IMR-90 (cell line): ENCODE measurements around the gene BICD1. TPM values are rescaled to one million over a fixed set of nuclear protein-coding genes. Genes with fewer than 3 reads are reported as not detected.

Experiments
- ATAC-seq: fragments of 200-7000 bp; cut with Tn5 transposase; 2 replicates; pipeline ENCODE4 v1.9.1; 2020; ENCODE audit warnings: low read depth, mild to moderate bottlenecking, moderate library complexity
- BruUV-seq: library from RNA; stranded (reverse); fragments of 400-500 nt; replicated peaks from 2 replicates; lab custom pipeline; 2021; lab: Mats Ljungman, UMichigan
- CTCF ChIA-PET: fragments of 300-600 bp; formaldehyde crosslinking; extraction: SDS; loops from one replicate; lab custom pipeline; 2021; ENCODE audit warnings: antibody characterized with exemption; lab: Yijun Ruan, JAX
- POLR2A ChIA-PET: fragments of 300-600 bp; sonication (Branson Sonifier 250); formaldehyde crosslinking; loops from one replicate; lab custom pipeline; 2022; ENCODE audit warnings: antibody characterized with exemption; ENCODE audit not compliant: unreplicated experiment; lab: Charles Lee
- DNase-seq: peaks from one replicate; pipeline ENCODE4 v3.0.0; 2013
- H2AFZ ChIP-seq: replicated peaks from 2 replicates; pipeline ENCODE3; 2013; ENCODE audit warnings: low read length, mild to moderate bottlenecking; ENCODE audit not compliant: poor library complexity
- H2AK5ac ChIP-seq: 2 replicates; pipeline ENCODE4 v1.6.1; 2013; ENCODE audit warnings: low read depth, low read length, inconsistent platforms
- H2AK9ac ChIP-seq: replicated peaks from 2 replicates; pipeline ENCODE3; 2013; ENCODE audit warnings: mild to moderate bottlenecking, low read depth, low read length, moderate library complexity; ENCODE audit not compliant: poor library complexity
- H2BK120ac ChIP-seq: 2 replicates; pipeline ENCODE4 v1.6.1; 2013; ENCODE audit warnings: low read depth, low read length, inconsistent platforms
- H2BK15ac ChIP-seq: 3 replicates; pipeline ENCODE4 v1.6.1; 2013; ENCODE audit warnings: low read depth, low read length, inconsistent platforms
- H2BK20ac ChIP-seq: 2 replicates; pipeline ENCODE4 v1.6.1; 2013; ENCODE audit warnings: low read depth, mild to moderate bottlenecking, inconsistent platforms, low read length, moderate library complexity
- H2BK5ac ChIP-seq: 2 replicates; pipeline ENCODE4 v1.6.1; 2013; ENCODE audit warnings: mild to moderate bottlenecking, low read depth, low read length, inconsistent platforms; ENCODE audit not compliant: poor library complexity, severe bottlenecking
- H3K14ac ChIP-seq: replicated peaks from 2 replicates; pipeline ENCODE4 v1.6.1; 2013; ENCODE audit warnings: low read depth, low read length, inconsistent platforms
- H3K18ac ChIP-seq: 2 replicates; pipeline ENCODE4 v1.6.1; 2013; ENCODE audit warnings: low read depth, low read length, control low read depth
- H3K23ac ChIP-seq: 2 replicates; pipeline ENCODE4 v1.6.1; 2013; ENCODE audit warnings: low read depth, low read length, inconsistent platforms
- H3K27ac ChIP-seq: 2 replicates; pipeline ENCODE4 v1.5.1; 2013; ENCODE audit warnings: mild to moderate bottlenecking, control low read depth, low read length; ENCODE audit not compliant: insufficient read depth
- H3K27me3 ChIP-seq: 2 replicates; pipeline ENCODE4 v1.6.1; 2013; ENCODE audit warnings: low read length; ENCODE audit not compliant: control insufficient read depth, insufficient read depth
- H3K36me3 ChIP-seq: 2 replicates; pipeline ENCODE4 v1.6.1; 2013; ENCODE audit warnings: low read length, mixed read lengths; ENCODE audit not compliant: control insufficient read depth, insufficient read depth
- H3K4ac ChIP-seq: 2 replicates; pipeline ENCODE4 v1.6.1; 2013; ENCODE audit warnings: low read depth, low read length, inconsistent platforms
- H3K4me1 ChIP-seq: 2 replicates; pipeline ENCODE4 v1.6.1; 2013; ENCODE audit warnings: low read length, mixed read lengths; ENCODE audit not compliant: control insufficient read depth, insufficient read depth
- H3K4me2 ChIP-seq: 2 replicates; pipeline ENCODE4 v1.6.1; 2013; ENCODE audit warnings: low read depth, mild to moderate bottlenecking, control low read depth, low read length, moderate library complexity
- H3K4me3 ChIP-seq: 2 replicates; pipeline ENCODE4 v1.5.1; 2013; ENCODE audit warnings: low read depth, mild to moderate bottlenecking, control low read depth, low read length, moderate library complexity; ENCODE audit not compliant: insufficient read depth
- H3K56ac ChIP-seq: 2 replicates; pipeline ENCODE4 v1.6.1; 2013; ENCODE audit warnings: low read length, inconsistent platforms; ENCODE audit not compliant: insufficient read depth; ENCODE audit errors: extremely low read depth
- H3K79me1 ChIP-seq, 2 experiments: 2 replicates each; pipeline ENCODE4 v1.6.1; 2013; ENCODE audit warnings: low read length in 2 of 2, inconsistent platforms in 1 of 2, low read depth in 1 of 2
- H3K9ac ChIP-seq: 2 replicates; pipeline ENCODE4 v1.6.1; 2013; ENCODE audit warnings: low read depth, low read length, control low read depth
- H3K9me1 ChIP-seq: 2 replicates; pipeline ENCODE4 v1.6.1; 2013; ENCODE audit warnings: low read length, inconsistent platforms; ENCODE audit not compliant: insufficient read depth
- H3K9me3 ChIP-seq: 2 replicates; pipeline ENCODE4 v1.6.1; 2013; ENCODE audit warnings: low read length; ENCODE audit not compliant: control insufficient read depth, insufficient read depth
- H4K20me1 ChIP-seq: 2 replicates; pipeline ENCODE4 v1.6.1; 2013; ENCODE audit warnings: low read length, inconsistent platforms; ENCODE audit not compliant: insufficient read depth
- H4K5ac ChIP-seq: 2 replicates; pipeline ENCODE4 v1.6.1; 2013; ENCODE audit warnings: mild to moderate bottlenecking, low read depth, low read length, control low read depth
- H4K8ac ChIP-seq, 2 experiments: 2 replicates each; pipeline ENCODE4 v1.6.1; 2013; ENCODE audit warnings: low read depth in 2 of 2, low read length in 2 of 2, control low read depth in 1 of 2, inconsistent platforms in 1 of 2
- H4K91ac ChIP-seq: 2 replicates; pipeline ENCODE4 v1.6.1; 2013; ENCODE audit warnings: low read depth, low read length, inconsistent platforms; ENCODE audit not compliant: insufficient read depth
- CEBPB ChIP-seq: IDR thresholded peaks from 2 replicates; pipeline ENCODE4 v1.6.1; 2012; ENCODE audit warnings: low read depth, low read length, improper control_type of control experiment
- CHD1 ChIP-seq: IDR thresholded peaks from 2 replicates; pipeline ENCODE4 v1.6.1; 2012; ENCODE audit warnings: low read depth, low read length, improper control_type of control experiment
- RFX5 ChIP-seq: IDR thresholded peaks from 2 replicates; pipeline ENCODE4 v1.8.0; 2012; ENCODE audit warnings: low read depth, mild to moderate bottlenecking, low read length, moderate library complexity
- WGBS, 2 experiments: methylation state at CpG; one replicate each; pipeline versions ENCODE4 v1.1.5 to v1.1.7; 2013; ENCODE audit warnings: missing lambda C conversion rate in 2 of 2; ENCODE audit not compliant: insufficient read length in 1 of 2; ENCODE audit errors: extremely low coverage in 2 of 2; 5-methylcytosine and 5-hydroxymethylcytosine counted together
- dilution Hi-C: fragments of 300-500 bp; cut with HindIII; formaldehyde crosslinking; loops from one replicate; pipeline ENCODE4 v1.14.3; 2018; ENCODE audit warnings: low sequenced_read_pairs; ENCODE audit not compliant: unreplicated experiment
- in situ Hi-C: fragments of 300-500 bp; cut with MboI; formaldehyde crosslinking; loops from 3 replicates; pipeline ENCODE4 v1.14.3; 2019; ENCODE audit warnings: low sequenced_read_pairs, inconsistent platforms, mixed read lengths
- intact Hi-C: fragments of 100-400 bp; cut with micrococcal nuclease; formaldehyde crosslinking; loops from 2 replicates; pipeline ENCODE4 v1.10.0; 2022
- polyA plus RNA-seq, 3 experiments: library from polyadenylated mRNA; depleted of rRNA; stranded (reverse); fragments of >200 nt; gene quantifications; 2 replicates each; pipeline ENCODE4 v1.2.3, GENCODE V29; 2012; ENCODE audit warnings: low replicate concordance in 1 of 3
- total RNA-seq: library from RNA; depleted of rRNA; stranded (reverse); fragments of >200 nt; gene quantifications from 2 replicates; pipeline ENCODE4 v1.2.3, GENCODE V29; 2012

BICD1 gene
- total and polyA plus RNA-seq, 2 of the 4 experiments (the other 2 are of a cell fraction): 17.2 to 21.8 TPM

- no peak overlapping the region for H3K9ac ChIP-seq
- no peak overlapping the region for H2BK15ac ChIP-seq
- DNase-seq (no peak), ATAC-seq (no peak)
- POLR2A ChIA-PET: no interaction called here
- H2BK120ac ChIP-seq: no peak overlapping the region
- H2BK20ac ChIP-seq: no peak overlapping the region
- WGBS, 2 experiments: 86% methylated on average over 8 of the region's 10 CpGs; no CpG with 5 or more reads in 1 of the 2 experiments
- no peaks in the 10 kb centered on the region for H3K9me3 ChIP-seq
- in situ Hi-C loops (no loop called here), intact Hi-C loops (loop anchor here (5.0 kb wide), 1 partner anchor 605 kb away; no protein-coding TSS in a partner anchor), dilution Hi-C loops (no loop called here)
- H3K23ac ChIP-seq: no peak overlapping the region
- no peak for TF ChIP-seq CHD1
- no peak for TF ChIP-seq CEBPB
- TF ChIP-seq RFX5: no peak
- no peak overlapping the region for H3K18ac ChIP-seq
- no peak overlapping the region for H3K4me3 ChIP-seq
- no TSS peak for BruUV-seq
- no peak overlapping the region for H3K14ac ChIP-seq
- H4K5ac ChIP-seq: no peak overlapping the region
- no peaks in the 10 kb centered on the region; the same call in 1 of the 2 replicates for H4K20me1 ChIP-seq
- no peaks in the 10 kb centered on the region for H3K36me3 ChIP-seq
- H3K4me1 ChIP-seq: no peaks in the 10 kb centered on the region
- CTCF ChIA-PET: no interaction called here
- H3K9me1 ChIP-seq: no peaks in the 10 kb centered on the region
- no peak overlapping the region for H4K8ac ChIP-seq
- H3K4me2 ChIP-seq: no peak overlapping the region
- no peak overlapping the region for H2BK5ac ChIP-seq
- H3K27ac ChIP-seq: no peak overlapping the region
- H3K56ac ChIP-seq: no peak overlapping the region
- H3K27me3 ChIP-seq: peaks cover 40% of the 10 kb centered on the region
- H2AK5ac ChIP-seq: no peak overlapping the region
- H2AFZ ChIP-seq: no peak overlapping the region
- H3K4ac ChIP-seq: no peak overlapping the region
- no peak overlapping the region for H2AK9ac ChIP-seq
- no peak overlapping the region for H4K91ac ChIP-seq
- no peaks in the 10 kb centered on the region for H3K79me1 ChIP-seq
Measured at GRCh38 chr12:32402170-32402569, 295.5 kb downstream of the BICD1 start.
